DMS114 treated with DMSO at 0.1 percent for 48 hours (cell line): ENCODE measurements around the gene BAZ2B.

Experiments used
- DNase-seq: peaks from one replicate; lab custom pipeline; 2025; ENCODE audit not compliant: unreplicated experiment; lab: John Stamatoyannopoulos, UW

The BAZ2B gene

GRCh38 chr2:159617646-159618045, 1.3 kb upstream of the BAZ2B start:
- DNase-seq, result no peak

DNA sequence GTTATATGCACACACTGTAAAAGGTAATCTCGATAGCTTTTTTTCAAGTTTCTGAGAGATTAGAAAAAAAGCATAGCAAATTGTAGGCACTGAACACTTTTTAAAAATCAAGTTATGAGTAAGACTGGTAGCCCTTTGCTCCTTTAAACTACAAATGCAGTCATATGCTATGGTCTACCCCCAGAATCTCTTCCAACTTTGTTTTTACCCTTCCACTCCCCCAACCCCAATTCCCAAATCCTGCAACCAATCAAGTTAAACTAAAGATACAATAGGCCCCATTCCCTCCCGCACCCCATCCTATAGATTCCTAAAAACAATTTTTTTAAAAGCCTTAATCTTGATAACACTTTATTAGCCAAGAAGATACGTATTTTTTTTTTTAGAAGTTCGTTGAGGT, 752 bp upstream of the BAZ2B start:
- DNase-seq, result no peak

DNA sequence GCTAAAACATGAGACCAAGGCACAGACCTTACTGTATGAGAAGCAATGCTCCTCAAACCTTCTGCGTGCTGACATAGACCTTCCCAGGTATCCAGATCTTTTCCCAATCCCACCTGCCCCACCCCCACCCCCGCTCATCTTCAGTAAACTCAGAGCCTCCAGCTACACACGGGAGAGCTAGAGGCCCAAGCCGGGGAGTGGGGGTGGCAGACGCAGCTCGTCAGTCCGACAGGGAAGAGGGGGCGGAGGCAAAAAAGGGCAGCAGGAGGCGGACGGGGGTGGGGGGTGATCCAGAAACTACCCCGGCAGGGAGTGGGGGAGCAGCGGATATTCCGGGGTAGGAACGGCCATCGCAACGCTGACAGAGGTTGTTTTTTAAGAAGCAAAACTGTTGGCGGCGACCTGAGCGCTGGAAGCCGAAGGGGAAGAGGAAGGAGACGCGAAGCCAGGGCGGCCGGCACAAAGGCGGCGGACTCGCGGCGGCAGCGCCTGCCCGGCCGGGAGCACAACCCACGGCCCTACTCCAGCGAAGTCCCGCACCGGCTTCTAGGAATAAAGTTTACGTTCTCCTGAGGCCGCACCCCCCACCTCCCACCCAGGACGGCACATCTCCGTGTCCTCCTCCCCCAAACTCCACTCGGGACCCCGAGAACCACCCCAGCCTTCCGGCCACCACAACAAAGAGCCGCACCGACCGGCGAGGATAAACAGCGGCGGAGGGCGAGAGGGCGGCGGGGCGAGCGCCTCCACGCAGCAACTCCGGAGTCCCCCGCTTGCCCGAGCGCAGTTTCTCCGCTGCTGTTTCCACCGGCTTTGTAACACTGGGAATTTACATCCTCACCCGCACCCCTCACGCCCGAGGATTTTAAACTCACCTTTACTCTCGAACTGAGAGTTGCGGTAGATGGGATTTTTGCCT, 722 bp downstream of the BAZ2B start:
- peak; percentile 71 for DNase-seq

DNA sequence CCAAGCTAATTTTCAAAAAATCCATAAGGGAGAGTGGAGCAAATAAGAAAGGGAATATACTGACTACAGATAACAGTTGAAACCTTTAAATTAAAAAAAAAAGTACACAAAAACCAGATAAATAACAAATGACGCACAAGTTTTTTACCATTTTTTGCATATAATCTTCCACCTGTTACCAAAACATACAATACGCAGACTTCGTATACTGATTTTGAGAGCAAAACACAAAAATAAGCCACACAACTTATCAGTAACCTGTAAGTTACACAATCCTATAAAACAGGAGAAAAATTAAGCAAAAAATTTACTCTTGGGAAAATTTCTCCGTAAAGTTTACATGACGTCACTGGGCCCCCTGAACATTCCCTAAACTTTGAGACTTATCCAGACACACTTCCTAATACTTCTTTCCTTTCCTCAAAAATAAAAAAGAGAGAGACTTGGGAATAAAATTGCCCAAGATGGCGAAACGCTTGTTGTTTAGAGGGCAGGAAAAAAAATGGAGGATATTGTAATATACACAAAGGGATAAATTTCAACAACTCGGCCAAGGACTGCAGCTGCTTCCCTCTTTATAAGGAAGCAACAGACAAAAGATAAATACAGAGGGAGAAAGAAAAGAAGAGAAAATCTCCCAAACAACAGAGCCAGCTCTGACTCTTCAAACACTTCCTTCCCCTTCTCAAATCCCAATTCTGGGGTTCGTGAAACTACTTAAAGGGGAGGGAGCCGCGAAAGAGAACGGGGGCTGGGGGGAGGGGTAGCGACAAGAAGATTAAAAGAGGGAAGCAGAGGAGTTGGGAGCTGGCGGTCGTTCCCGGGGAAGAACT, 1.6 kb downstream of the BAZ2B start:
- DNase-seq, result peak; percentile 71

- DNase-seq, result peak; percentile 18
Observed at GRCh38 chr2:159613651-159614285, 2.6 kb downstream of the BAZ2B start.

- no peak for DNase-seq
Observed at GRCh38 chr2:159613091-159613490, 3.3 kb downstream of the BAZ2B start.

GRCh38 chr2:159612255-159612901, 4.0 kb downstream of the BAZ2B start:
- peak; percentile 18 for DNase-seq

- peak; percentile 6 for DNase-seq
Observed at GRCh38 chr2:159609811-159610549, 6.4 kb downstream of the BAZ2B start.

DNA sequence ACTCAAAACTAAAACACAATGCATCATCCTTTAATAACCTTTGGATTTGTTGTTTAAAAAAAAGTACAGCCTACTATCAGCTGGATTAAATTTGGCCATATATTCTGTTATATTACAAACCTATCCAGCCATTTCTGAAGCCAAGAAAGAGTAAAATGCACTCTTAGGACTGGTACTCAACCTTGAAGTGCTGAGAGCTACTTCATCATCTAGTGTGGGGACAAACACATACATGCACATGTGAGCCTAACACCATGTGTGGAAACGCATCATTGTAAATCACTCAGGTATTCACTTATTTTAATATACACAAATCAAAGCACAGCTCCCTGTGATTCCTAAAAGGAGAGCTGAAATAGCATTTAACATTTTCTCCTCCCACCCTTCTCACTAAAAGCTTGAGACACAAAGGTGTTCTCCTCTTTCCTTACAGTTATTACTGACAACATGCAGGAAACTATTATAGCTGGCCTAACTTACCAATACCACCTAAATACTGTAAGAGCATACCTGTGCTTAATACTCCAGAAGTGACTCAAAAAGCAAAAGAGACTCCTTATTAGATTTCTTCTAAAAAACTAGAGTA, 7.5 kb downstream of the BAZ2B start:
- DNase-seq, result no peak

DNA sequence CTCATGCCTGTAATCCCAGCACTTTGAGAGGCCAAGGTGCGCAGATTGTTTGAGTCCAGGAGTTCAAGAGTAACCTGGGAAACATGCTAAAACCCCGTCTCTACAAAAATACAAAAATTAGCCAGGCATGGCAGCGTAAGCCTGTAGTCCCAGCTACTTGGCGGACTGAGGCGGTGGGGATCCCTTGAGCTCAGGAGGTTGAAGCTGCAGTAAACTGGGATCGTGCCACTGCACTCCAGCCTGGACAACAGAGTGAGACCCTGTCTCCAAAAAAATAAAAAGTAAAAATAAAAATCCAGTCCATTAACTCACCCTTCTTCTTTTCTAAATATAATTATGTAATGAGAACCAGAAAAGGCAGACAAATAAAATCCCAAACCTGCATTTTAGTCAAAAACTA, 8.2 kb downstream of the BAZ2B start:
- no peak for DNase-seq

DNA sequence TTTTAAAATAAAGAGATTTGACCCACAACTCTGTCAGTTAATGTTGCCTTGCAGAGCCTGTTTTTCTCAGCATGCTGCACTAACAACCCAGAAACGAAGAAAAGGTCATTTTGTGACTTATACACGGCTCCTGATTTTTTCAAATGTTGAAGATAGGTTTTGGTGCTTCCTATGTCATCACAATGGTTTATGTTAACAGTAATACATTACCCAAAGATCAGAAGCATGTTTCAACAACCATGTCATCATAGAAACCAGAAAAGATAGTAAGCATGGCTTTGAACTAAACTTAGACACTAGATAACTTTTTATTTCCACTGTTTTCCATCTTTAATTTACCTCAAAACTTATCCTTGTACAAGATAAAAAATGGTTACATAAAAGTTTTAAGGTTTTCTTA, 10.1 kb downstream of the BAZ2B start:
- no peak for DNase-seq

DNA sequence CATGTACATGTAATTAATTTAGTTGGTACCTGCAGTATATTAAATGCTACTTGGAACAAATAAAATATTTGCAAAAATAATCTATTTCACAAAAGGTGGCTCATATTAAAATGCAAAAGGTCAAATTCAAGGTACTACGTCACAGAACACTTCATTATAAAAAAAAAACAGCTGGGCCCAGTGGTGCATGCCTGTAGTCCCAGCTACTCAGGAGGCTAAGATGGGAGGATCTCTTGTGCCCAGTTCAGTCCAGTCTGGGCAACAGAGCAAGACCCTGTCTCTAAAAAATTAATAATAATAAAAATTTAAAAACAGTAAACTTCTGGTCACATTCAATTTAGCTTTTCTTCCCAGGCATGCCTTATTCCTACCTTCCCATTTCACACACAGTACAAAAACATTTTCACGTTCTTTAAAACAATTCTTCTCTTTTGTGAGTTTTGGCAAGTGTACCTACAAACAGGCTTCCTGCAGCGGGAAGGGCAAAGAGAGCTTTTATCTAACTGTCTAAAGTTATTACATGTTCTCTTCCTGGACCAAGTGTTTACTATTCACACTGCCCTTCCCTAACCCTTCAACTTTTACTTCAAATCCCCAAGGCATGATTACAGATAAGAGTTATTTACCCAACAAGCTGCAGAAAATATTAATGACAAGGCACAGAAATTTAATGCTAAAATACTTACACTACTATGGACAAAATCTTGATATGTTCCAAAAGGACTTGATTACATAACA, 10.7 kb downstream of the BAZ2B start:
- DNase-seq, result no peak

- no peak for DNase-seq
Observed at GRCh38 chr2:159604159-159604558, 12.2 kb downstream of the BAZ2B start.

- no peak for DNase-seq
Observed at GRCh38 chr2:159600752-159601151, 15.6 kb downstream of the BAZ2B start.

- no peak for DNase-seq
Observed at GRCh38 chr2:159595410-159596046, 20.8 kb downstream of the BAZ2B start.

- DNase-seq, result no peak
Observed at GRCh38 chr2:159592441-159592840, 23.9 kb downstream of the BAZ2B start.

DNA sequence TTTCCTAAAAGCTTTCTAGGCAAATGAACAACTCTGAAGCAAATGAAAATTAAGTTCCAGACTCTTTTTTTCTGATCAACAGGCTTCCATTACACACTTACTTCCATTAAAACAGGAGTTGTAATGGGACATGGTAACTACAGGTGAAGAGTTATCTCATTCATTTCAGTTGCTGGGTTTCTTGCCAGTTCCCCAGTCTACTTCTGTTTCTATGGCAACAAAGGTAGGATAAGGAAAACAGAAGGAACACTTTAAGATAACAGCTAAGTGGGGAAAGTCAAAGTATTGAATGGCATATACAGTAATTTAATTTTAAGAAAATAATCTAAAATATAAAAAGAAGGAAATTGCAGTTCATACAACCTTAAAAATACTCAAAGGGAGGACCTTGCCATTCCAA, 25.1 kb downstream of the BAZ2B start:
- DNase-seq, result no peak

- no peak for DNase-seq
Observed at GRCh38 chr2:159589286-159589685, 27.1 kb downstream of the BAZ2B start.

DNA sequence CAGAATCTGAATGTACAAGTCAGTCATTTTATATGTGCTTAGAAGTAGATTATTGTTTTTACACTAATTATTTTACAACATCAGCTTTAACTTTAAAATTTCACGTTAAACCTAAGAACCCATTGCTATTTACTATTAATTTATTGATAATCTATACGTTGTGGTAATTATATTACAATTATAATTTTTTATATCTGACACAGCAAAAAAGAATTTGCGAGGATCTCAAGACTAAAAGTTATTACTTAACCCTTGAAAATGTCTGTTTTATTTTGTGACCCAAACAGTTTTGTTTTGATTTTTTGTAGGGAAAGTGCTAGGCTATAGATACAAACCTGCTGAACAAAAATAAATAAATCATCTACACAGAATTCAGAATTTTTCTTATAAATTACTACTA, 30.3 kb downstream of the BAZ2B start:
- no peak for DNase-seq
